H9 (cell line): ENCODE data around the gene DDX25. TPM values are rescaled to one million over a fixed set of nuclear protein-coding genes. Genes with fewer than 3 reads are reported as not detected.

ENCODE experiments used
- DNase-seq: peaks from one replicate; pipeline ENCODE4 v3.0.0-alpha.2; 2017
- H2AFZ ChIP-seq: one replicate; pipeline ENCODE4 v1.6.1; 2013; ENCODE audit warnings: mild to moderate bottlenecking, low read length, control low read depth, moderate library complexity
- H2AK5ac ChIP-seq: 2 replicates; pipeline ENCODE4 v1.6.1; 2013; ENCODE audit warnings: low read length, control low read depth, mixed read lengths; ENCODE audit not compliant: insufficient read length
- H2BK120ac ChIP-seq: one replicate; pipeline ENCODE4 v1.6.1; 2013; ENCODE audit warnings: low read depth, mild to moderate bottlenecking, low read length, control low read depth, inconsistent platforms; ENCODE audit not compliant: poor library complexity, severe bottlenecking
- H2BK12ac ChIP-seq: 2 replicates; pipeline ENCODE4 v1.6.1; 2013; ENCODE audit warnings: low read length, control low read depth, mixed read lengths, low read depth; ENCODE audit not compliant: insufficient read length
- H2BK15ac ChIP-seq: 2 replicates; pipeline ENCODE4 v1.6.1; 2013; ENCODE audit warnings: low read depth, low read length, control low read depth
- H2BK20ac ChIP-seq: one replicate; pipeline ENCODE4 v1.6.1; 2013; ENCODE audit warnings: low read depth, mild to moderate bottlenecking, low read length, control low read depth, inconsistent platforms; ENCODE audit not compliant: poor library complexity, severe bottlenecking
- H2BK5ac ChIP-seq: 2 replicates; pipeline ENCODE4 v1.6.1; 2013; ENCODE audit warnings: low read length, control low read depth, mixed read lengths; ENCODE audit not compliant: insufficient read length
- H3K14ac ChIP-seq: 2 replicates; pipeline ENCODE4 v1.6.1; 2013; ENCODE audit warnings: low read length, control low read depth; ENCODE audit not compliant: insufficient read depth
- H3K18ac ChIP-seq: 2 replicates; pipeline ENCODE4 v1.6.1; 2013; ENCODE audit warnings: low read depth, mild to moderate bottlenecking, mixed read lengths, low read length, control low read depth; ENCODE audit not compliant: insufficient read length
- H3K23ac ChIP-seq: 2 replicates; pipeline ENCODE4 v1.6.1; 2013; ENCODE audit warnings: low read length, control low read depth, mixed read lengths, low read depth; ENCODE audit not compliant: insufficient read length
- H3K23me2 ChIP-seq: 2 replicates; pipeline ENCODE4 v1.6.1; 2013; ENCODE audit warnings: low read depth, mild to moderate bottlenecking, mixed read lengths, low read length, control low read depth; ENCODE audit not compliant: insufficient read length, poor library complexity, severe bottlenecking
- H3K27ac ChIP-seq: 2 replicates; pipeline ENCODE4 v1.5.1; 2013; ENCODE audit warnings: low read length, control low read depth, mixed read lengths, low read depth; ENCODE audit not compliant: insufficient read length
- H3K27me3 ChIP-seq: 2 replicates; pipeline ENCODE4 v1.6.1; 2013; ENCODE audit warnings: low read length, control low read depth, inconsistent platforms; ENCODE audit not compliant: insufficient read depth
- H3K4ac ChIP-seq: 2 replicates; pipeline ENCODE4 v1.6.1; 2013; ENCODE audit warnings: low read depth, mild to moderate bottlenecking, control low read depth, inconsistent platforms, low read length, moderate library complexity
- H3K4me1 ChIP-seq: 2 replicates; pipeline ENCODE4 v1.6.1; 2013; ENCODE audit warnings: low read length, control low read depth, inconsistent platforms; ENCODE audit not compliant: insufficient read depth
- H3K4me2 ChIP-seq: 2 replicates; pipeline ENCODE4 v1.6.1; 2013; ENCODE audit warnings: low read length, control low read depth, mixed read lengths; ENCODE audit not compliant: insufficient read length, insufficient read depth
- H3K56ac ChIP-seq: 2 replicates; pipeline ENCODE4 v1.6.1; 2013; ENCODE audit warnings: low read depth, mild to moderate bottlenecking, mixed read lengths, low read length, control low read depth; ENCODE audit not compliant: insufficient read length
- H3K79me1 ChIP-seq: 2 replicates; pipeline ENCODE4 v1.6.1; 2013; ENCODE audit warnings: low read depth, mild to moderate bottlenecking, moderate library complexity, low read length, control low read depth, inconsistent platforms; ENCODE audit not compliant: insufficient read depth, poor library complexity, severe bottlenecking
- H3K79me2 ChIP-seq: 2 replicates; pipeline ENCODE4 v1.6.1; 2013; ENCODE audit warnings: low read length, control low read depth, inconsistent platforms; ENCODE audit not compliant: insufficient read depth
- H3K9ac ChIP-seq: 2 replicates; pipeline ENCODE4 v1.6.1; 2013; ENCODE audit warnings: low read length, control low read depth, mixed read lengths; ENCODE audit not compliant: insufficient read length; ENCODE audit errors: extremely low read depth
- H3K9me3 ChIP-seq: one replicate; pipeline ENCODE4 v1.6.1; 2013; ENCODE audit warnings: low read depth, low read length, inconsistent platforms; ENCODE audit not compliant: control insufficient read depth
- H3T11ph ChIP-seq: one replicate; pipeline ENCODE4 v1.6.1; 2013; ENCODE audit warnings: mild to moderate bottlenecking, low read length, control low read depth, inconsistent platforms
- H4K20me1 ChIP-seq: one replicate; pipeline ENCODE4 v1.6.1; 2013; ENCODE audit not compliant: control insufficient read depth, insufficient read length, insufficient read depth
- H4K5ac ChIP-seq: 2 replicates; pipeline ENCODE4 v1.6.1; 2013; ENCODE audit warnings: low read depth, mild to moderate bottlenecking, mixed read lengths, low read length, control low read depth; ENCODE audit not compliant: insufficient read length
- H4K8ac ChIP-seq: replicated peaks from 2 replicates; pipeline ENCODE4 v1.6.1; 2013; ENCODE audit warnings: low read length, control low read depth, mixed read lengths, low read depth; ENCODE audit not compliant: insufficient read length
- H4K91ac ChIP-seq: 2 replicates; pipeline ENCODE4 v1.6.1; 2013; ENCODE audit warnings: low read depth, mild to moderate bottlenecking, moderate library complexity, mixed read lengths, low read length, control low read depth; ENCODE audit not compliant: insufficient read length
- H3K27ac Mint-ChIP-seq, 3 experiments: 2 replicates in 2 of 3; 3 replicates in 1 of 3; pipeline ENCODE4 v1.8.0; 2020 to 2021; ENCODE audit warnings: mixed read lengths in 3 of 3, mild to moderate bottlenecking in 1 of 3, moderate library complexity in 1 of 3
- H3K27me3 Mint-ChIP-seq: 2 replicates; pipeline ENCODE4 v1.8.0; 2021; ENCODE audit warnings: low read depth, mild to moderate bottlenecking, moderate library complexity, mixed read lengths
- H3K36me3 Mint-ChIP-seq, 3 experiments: 2 replicates in 2 of 3; 3 replicates in 1 of 3; pipeline ENCODE4 v1.8.0; 2020 to 2021; ENCODE audit warnings: low read depth in 3 of 3, mixed read lengths in 3 of 3; ENCODE audit not compliant: insufficient read depth in 1 of 3
- H3K4me1 Mint-ChIP-seq, 2 experiments: 2 replicates each; pipeline ENCODE4 v1.8.0; 2020; ENCODE audit warnings: mixed read lengths in 2 of 2
- H3K4me3 Mint-ChIP-seq, 2 experiments: 2 replicates in 1 of 2; 3 replicates in 1 of 2; pipeline ENCODE4 v1.8.0; 2020 to 2021; ENCODE audit warnings: mild to moderate bottlenecking in 2 of 2, mixed read lengths in 2 of 2, moderate library complexity in 1 of 2
- H3K9me3 Mint-ChIP-seq, 2 experiments: 2 replicates in 1 of 2; 3 replicates in 1 of 2; pipeline ENCODE4 v1.8.0; 2020; ENCODE audit warnings: mild to moderate bottlenecking in 2 of 2, mixed read lengths in 2 of 2, moderate library complexity in 1 of 2
- CTCF ChIP-seq: fragments of 200-600 bp; sonication (generic); conservative IDR thresholded peaks from 3 replicates; pipeline ENCODE4 v1.8.0; 2021; ENCODE audit warnings: antibody characterized with exemption, mild to moderate bottlenecking
- WGBS: extraction: QIAGEN DNeasy Blood & Tissue Kit; methylation state at CpG from one replicate; pipeline ENCODE4 v1.1.7; 2013; ENCODE audit warnings: missing lambda C conversion rate, low lambda C conversion rate, mixed read lengths; ENCODE audit not compliant: insufficient read length; ENCODE audit errors: extremely low coverage; 5-methylcytosine and 5-hydroxymethylcytosine counted together
- total RNA-seq: library from RNA; stranded (reverse); gene quantifications from 2 replicates; pipeline ENCODE4 v1.2.1, GENCODE V29; 2021

The DDX25 gene
- total RNA-seq, 1 experiment from 2014 or later: 6.9 TPM

- H3K27ac ChIP-seq: no peak overlapping the region
- no peak overlapping the region for H3K4ac ChIP-seq
- H3K79me1 ChIP-seq: no peaks in the 10 kb centered on the region
- H4K20me1 ChIP-seq: no peaks in the 10 kb centered on the region
- H3K56ac ChIP-seq: no peak overlapping the region
- H2BK120ac ChIP-seq: no peak overlapping the region
- no peak overlapping the region for H2BK12ac ChIP-seq
- Mint-ChIP-seq H3K27me3 (no peaks in the 10 kb centered on the region; the same call in 1 of the 2 replicates), H3K9me3 (no peaks in the 10 kb centered on the region), H3K4me1 (peaks cover 2 to 6% of the 10 kb centered on the region in 2 experiments; a peak in 3 of 4 replicates), H3K4me3 (no peak overlapping the region), H3K36me3 (no peaks in the 10 kb centered on the region), H3K27ac (no peak overlapping the region)
- no CpG with 5 or more reads among the region's 13 CpGs for WGBS
- H3K4me1 ChIP-seq: no peaks in the 10 kb centered on the region
- H3K18ac ChIP-seq: no peak overlapping the region
- H3K27me3 ChIP-seq: no peaks in the 10 kb centered on the region
- no peak overlapping the region for H2AK5ac ChIP-seq
- H3K4me2 ChIP-seq: no peak overlapping the region
- TF ChIP-seq CTCF: peak; percentile 52
- DNase-seq: no peak
- H3K23ac ChIP-seq: no peak overlapping the region
- no peak overlapping the region for H4K5ac ChIP-seq
- no peak overlapping the region for H2BK5ac ChIP-seq
- no peak overlapping the region for H4K91ac ChIP-seq
- H3K9me3 ChIP-seq: no peaks in the 10 kb centered on the region
- H2BK20ac ChIP-seq: no peak overlapping the region
- H3K9ac ChIP-seq: no peak overlapping the region
- no peak overlapping the region for H4K8ac ChIP-seq
- no peak overlapping the region for H2BK15ac ChIP-seq
- H3T11ph ChIP-seq: no peak overlapping the region
- no peak overlapping the region for H2AFZ ChIP-seq
- H3K14ac ChIP-seq: no peak overlapping the region
- H3K23me2 ChIP-seq: no peaks in the 10 kb centered on the region
- H3K79me2 ChIP-seq: no peaks in the 10 kb centered on the region
Observed at GRCh38 chr11:125918140-125918840, 14.0 kb downstream of the DDX25 start.
